ENCODE measurements around the gene LMF1.
"Not testable (repeated sequence)": the region's sequence is repeated elsewhere in the genome, so short reads cannot be mapped to it uniquely, and the experiment has no call there.

LMF1 gene

DNA sequence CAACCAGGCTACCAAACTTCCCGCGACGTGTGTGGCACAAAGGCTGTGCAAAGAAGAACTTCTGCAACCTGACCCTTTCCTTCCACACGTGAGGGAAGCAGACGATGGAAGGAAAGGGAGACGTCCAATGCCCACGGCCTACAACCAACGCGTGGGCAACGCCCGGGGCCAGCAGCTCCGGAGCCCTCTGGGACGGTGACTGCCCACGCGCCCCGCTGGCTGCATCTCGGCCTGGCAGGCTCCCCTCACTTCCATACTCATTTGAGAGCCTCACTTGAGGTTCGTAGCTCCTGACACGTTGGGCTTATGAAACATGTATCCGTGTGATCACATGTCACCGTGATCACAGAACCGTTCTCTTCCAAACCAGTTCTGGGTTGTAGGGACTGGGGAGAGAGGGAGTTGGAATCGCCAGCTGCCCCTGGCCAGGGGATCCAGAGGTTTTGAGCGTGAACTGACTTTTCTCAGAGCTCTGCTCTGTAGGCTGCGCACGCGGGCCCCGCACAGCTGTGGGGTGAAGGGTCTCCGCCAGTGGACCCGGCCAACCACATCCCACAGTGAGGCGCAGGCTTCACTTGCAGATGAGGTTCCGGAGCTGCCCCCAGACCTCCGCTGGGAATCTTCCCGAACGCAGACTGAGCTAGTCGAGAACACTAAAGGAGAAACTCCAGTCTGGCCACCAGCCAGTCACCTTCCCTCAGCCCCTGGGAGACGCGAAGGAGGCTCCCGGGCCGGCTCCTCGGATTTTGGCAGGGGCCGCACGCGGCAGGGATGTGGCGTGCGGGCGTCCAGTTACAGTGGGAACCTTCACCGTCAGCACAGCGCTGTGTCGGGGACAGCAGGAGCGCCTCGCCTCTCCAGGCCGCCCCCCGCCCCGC lies 1.0 kb downstream of the LMF1 start:
- DNase-seq = no peak

DNA sequence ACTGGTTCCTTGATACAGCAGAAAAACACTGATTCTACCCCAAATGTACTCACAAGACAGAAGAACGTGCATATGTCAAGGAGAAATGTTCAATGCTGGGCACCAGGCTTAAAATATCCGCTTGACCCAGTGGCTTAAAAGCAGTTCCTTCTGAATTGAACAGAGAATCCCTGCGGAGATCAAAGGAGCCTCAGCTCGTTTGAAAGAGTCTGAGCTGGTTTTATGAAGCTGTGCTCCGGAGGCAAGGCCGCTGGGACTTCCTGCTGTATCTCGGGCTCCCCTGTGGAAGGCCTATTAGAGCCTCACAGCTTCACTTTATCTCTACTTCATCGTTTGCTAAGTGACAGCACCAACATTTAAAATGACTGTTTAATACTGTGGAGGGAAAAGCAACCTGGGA lies 2.2 kb downstream of the LMF1 start:
- no peak for DNase-seq

GRCh38 chr16:967546-968295 lies 3.1 kb downstream of the LMF1 start:
- no peak for DNase-seq

- no peak for DNase-seq
Measured at GRCh38 chr16:967077-967541, 3.7 kb downstream of the LMF1 start.

DNA sequence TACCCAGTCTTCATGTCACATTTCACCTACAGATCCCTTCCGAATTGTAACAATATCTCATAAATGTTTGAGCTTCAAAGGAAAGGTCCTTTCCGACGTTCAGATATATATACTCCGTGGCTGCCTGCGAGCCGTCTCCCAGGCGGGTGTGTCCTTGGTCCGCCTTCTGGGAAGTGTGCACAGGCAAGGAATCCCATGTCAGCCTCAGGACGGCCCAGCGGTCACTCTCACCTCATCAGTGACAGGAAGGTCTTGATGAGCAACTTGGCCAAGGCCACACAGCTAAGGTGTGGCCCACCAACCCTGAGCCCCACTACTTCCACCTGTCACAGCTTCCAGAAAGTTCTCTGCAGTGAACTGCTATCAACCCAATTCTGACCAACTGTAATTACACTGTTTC lies 4.3 kb downstream of the LMF1 start:
- DNase-seq = no peak

GRCh38 chr16:966035-966434 lies 4.7 kb downstream of the LMF1 start:
- no peak for DNase-seq

- DNase-seq = no peak
Measured at GRCh38 chr16:965487-965886, 5.3 kb downstream of the LMF1 start.

- DNase-seq = no peak
Measured at GRCh38 chr16:965036-965395, 5.8 kb downstream of the LMF1 start.

GRCh38 chr16:964356-965035 lies 6.3 kb downstream of the LMF1 start:
- no peak for DNase-seq

GRCh38 chr16:963913-964312 lies 6.9 kb downstream of the LMF1 start:
- DNase-seq = no peak

GRCh38 chr16:962901-963814 lies 7.6 kb downstream of the LMF1 start:
- DNase-seq = no peak

GRCh38 chr16:962366-962765 lies 8.4 kb downstream of the LMF1 start:
- DNase-seq = no peak

DNA sequence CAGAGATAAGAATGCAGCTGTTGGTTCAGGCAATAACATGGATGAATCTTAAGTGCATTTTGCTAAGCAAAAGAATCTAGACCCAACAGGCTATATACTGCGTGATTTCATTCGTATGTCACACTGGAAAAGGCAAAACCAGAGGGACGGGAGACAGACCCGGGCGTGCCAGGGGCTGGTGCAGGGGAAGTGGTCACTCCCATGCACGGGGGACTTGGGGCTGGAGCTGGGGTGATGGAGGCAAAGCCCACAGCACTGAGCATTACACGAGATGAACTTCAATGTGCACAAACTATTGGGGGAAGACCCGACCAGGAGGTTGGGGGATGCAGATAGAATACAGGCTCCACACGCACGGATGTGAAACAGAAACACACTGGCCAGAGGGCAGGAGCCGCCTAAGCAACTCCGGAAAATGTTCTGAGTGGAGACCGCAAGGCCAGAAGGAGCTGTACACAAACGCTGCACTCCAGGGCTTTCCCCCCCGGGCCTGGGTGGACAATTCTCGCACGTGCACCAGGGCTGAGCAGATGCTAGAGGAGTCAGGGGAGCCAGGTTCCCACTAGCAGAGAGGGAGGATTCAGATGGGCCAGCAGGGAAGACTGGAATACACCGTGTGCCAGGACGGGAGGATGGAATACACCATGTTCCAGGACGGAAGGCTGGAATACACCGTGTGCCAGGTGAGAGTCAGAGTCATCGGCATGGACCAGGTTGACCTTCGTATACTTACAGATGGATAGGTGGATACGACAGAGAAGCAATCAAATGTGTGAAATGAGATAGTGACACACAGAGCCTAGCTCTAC lies 11.3 kb downstream of the LMF1 start:
- DNase-seq = no peak

DNA sequence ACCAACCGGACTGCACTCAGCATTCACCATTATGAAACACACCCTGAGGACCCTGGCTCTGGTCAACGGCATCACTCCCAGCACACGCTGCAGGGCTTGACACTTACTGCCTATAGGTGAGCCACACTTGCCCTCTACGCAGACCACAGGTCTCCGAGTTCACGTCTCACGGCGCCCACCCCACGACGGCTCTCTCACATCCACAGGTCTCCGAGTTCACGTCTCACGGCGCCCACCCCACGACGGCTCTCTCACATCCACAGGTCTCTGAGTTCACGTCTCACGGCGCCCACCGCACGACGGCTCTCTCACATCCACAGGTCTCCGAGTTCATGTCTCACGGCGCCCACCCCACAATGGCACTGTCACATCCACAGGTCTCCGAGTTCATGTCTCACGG lies 15.0 kb downstream of the LMF1 start:
- not testable (repeated sequence) for DNase-seq

DNA sequence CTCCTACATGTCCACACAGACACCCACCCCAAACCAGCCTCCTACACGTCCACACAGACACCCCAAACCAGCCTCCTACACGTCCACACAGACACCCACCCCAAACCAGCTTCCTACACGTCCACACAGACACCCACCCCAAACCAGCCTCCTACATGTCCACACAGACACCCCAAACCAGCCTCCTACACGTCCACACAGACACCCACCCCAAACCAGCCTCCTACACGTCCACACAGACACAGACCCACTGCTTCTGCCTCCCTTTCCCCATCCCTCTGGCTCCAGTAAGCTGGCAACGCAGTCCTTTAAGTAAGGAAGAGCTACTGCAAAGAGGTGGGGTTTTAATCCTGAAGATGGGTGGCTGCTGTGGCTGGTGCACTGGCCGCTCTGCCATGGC lies 17.0 kb downstream of the LMF1 start:
- DNase-seq = not testable (repeated sequence)

GRCh38 chr16:952321-952720 lies 18.5 kb downstream of the LMF1 start:
- no peak for DNase-seq

DNA sequence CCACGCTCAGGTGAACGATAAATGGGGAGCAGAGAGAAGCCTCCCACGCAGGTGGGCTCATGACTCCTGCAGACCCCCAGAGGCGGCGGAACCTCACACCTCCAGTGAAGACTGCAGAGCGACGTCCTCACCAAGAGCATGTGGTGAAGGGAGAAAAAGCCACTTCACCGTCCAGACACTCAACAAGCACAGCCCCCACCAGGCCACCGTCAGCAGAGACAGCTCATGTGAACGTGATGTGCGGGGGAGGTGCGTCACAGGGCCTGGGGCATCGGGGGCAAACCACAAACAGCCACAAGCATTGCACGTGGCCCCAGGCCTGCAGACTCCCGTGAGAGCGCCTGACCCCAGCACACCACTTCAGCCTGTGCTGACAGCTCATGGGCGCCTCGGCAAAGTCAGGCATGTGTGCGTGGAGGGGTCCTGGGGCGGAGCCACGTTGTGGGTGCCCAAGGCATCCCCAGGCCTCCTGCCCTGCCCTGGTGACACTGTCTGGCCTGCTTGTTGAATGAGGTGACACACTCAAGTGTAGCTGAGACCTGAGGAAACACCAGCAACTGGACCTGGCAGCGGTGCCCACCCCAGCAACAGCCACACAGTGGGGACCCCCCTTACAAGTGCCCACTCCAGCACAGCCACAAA lies 19.0 kb downstream of the LMF1 start:
- DNase-seq = no peak

DNA sequence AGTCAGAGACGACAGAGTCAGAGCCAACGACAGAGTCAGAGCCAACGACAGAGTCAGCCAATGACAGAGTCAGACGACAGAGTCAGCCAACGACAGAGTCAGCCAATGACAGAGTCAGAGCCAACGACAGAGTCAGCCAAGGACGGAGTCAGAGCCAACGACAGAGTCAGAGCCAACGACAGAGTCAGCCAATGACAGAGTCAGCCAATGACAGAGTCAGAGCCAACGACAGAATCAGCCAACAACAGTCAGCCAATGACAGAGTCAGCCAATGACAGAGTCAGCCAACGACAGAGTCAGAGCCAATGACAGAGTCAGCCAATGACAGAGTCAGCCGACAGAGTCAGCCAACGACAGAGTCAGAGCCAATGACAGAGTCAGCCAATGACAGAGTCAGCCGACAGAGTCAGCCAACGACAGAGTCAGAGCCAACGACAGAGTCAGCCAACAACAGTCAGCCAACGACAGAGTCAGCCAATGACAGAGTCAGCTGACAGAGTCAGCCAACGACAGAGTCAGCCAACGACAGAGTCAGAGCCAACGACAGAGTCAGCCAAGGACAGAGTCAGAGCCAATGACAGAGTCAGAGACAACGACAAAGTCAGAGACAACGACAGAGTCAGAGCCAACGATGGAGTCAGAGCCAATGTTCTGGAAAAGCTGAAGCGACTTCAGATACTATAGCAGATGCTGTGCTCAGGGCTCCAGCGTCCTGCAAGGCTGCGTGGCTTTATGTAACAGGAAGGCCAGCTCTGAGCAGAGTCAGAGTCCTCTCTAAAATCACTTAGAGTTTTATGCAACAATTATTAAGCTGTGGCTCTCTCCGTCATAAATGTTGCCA lies 19.8 kb downstream of the LMF1 start:
- DNase-seq = not testable (repeated sequence)

DNA sequence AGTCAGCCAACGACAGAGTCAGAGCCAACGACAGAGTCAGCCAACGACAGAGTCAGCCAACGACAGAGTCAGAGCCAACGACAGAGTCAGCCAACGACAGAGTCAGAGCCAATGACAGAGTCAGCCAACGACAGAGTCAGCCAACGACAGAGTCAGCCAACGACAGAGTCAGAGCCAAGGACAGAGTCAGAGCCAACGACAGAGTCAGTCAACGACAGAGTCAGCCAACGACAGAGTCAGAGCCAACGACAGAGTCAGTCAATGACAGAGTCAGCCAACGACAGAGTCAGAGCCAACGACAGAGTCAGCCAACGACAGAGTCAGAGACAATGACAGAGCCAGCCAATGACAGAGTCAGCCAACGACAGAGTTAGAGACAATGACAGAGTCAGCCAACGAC lies 22.0 kb downstream of the LMF1 start:
- not testable (repeated sequence) for DNase-seq

GRCh38 chr16:947922-948303 lies 22.9 kb downstream of the LMF1 start:
- DNase-seq = not testable (repeated sequence)

Measured in T1000 (cell line).